Endodermal cell (in vitro differentiated cells): Measurements from ENCODE around the gene STX10. TPM values are rescaled to one million over a fixed set of nuclear protein-coding genes. Genes with fewer than 3 reads are reported as not detected.

Experiments used
- DNase-seq: peaks from one replicate; pipeline ENCODE4 v3.0.0-alpha.2; 2017
- H3K27ac ChIP-seq: 2 replicates; pipeline ENCODE4 v1.5.1; 2013; ENCODE audit warnings: mild to moderate bottlenecking, low read depth, low read length, moderate library complexity
- H3K27me3 ChIP-seq: 2 replicates; pipeline ENCODE4 v1.6.1; 2013; ENCODE audit warnings: mild to moderate bottlenecking, low read length, moderate library complexity; ENCODE audit not compliant: insufficient read depth, control insufficient read depth, poor library complexity, severe bottlenecking
- H3K36me3 ChIP-seq: 2 replicates; pipeline ENCODE4 v1.7.0; 2013; ENCODE audit warnings: mild to moderate bottlenecking, low read length, moderate library complexity; ENCODE audit not compliant: control insufficient read depth, insufficient read depth
- H3K4me1 ChIP-seq: one replicate; pipeline ENCODE4 v1.7.0; 2013; ENCODE audit warnings: low read length; ENCODE audit not compliant: control insufficient read depth, insufficient read depth
- H3K4me3 ChIP-seq: 2 replicates; pipeline ENCODE4 v1.5.1; 2013; ENCODE audit warnings: mild to moderate bottlenecking, low read length, moderate library complexity
- H3K9ac ChIP-seq: 2 replicates; pipeline ENCODE4 v1.6.1; 2013; ENCODE audit warnings: mild to moderate bottlenecking, low read length, moderate library complexity; ENCODE audit not compliant: poor library complexity, severe bottlenecking; ENCODE audit errors: extremely low read depth
- H3K9me3 ChIP-seq: 2 replicates; pipeline ENCODE4 v1.6.1; 2013; ENCODE audit warnings: mild to moderate bottlenecking, low read length, moderate library complexity; ENCODE audit not compliant: control insufficient read depth
- H3K27ac Mint-ChIP-seq: 2 replicates; pipeline ENCODE4 v1.8.0; 2020; ENCODE audit warnings: mixed read lengths
- H3K27me3 Mint-ChIP-seq: 2 replicates; pipeline ENCODE4 v1.8.0; 2021; ENCODE audit warnings: mild to moderate bottlenecking, mixed read lengths; ENCODE audit not compliant: insufficient read depth
- H3K36me3 Mint-ChIP-seq: 2 replicates; pipeline ENCODE4 v1.8.0; 2020; ENCODE audit warnings: low read depth, mixed read lengths
- H3K4me1 Mint-ChIP-seq: 2 replicates; pipeline ENCODE4 v1.8.0; 2020; ENCODE audit warnings: mixed read lengths
- H3K4me3 Mint-ChIP-seq: 2 replicates; pipeline ENCODE4 v1.8.0; 2020; ENCODE audit warnings: mild to moderate bottlenecking, moderate library complexity, mixed read lengths
- H3K9me3 Mint-ChIP-seq: 2 replicates; pipeline ENCODE4 v1.8.0; 2020; ENCODE audit warnings: mild to moderate bottlenecking, mixed read lengths
- WGBS, 2 experiments: methylation state at CpG; one replicate each; pipeline versions ENCODE4 v1.1.5 to v1.1.7; 2013; ENCODE audit warnings: missing lambda C conversion rate in 2 of 2, mixed read lengths in 1 of 2; ENCODE audit not compliant: insufficient coverage in 1 of 2, insufficient read length in 1 of 2; 5-methylcytosine and 5-hydroxymethylcytosine counted together
- total RNA-seq, 2 donors: library from RNA; stranded (reverse); fragmentation: NEBNext Ultra II Directional in 1 of 2; extraction: Animal tissue kit (Norgen Biotek cat#: 25700) in 1 of 2; gene quantifications; 2 replicates in 1 of 2; 3 replicates in 1 of 2; pipeline ENCODE4 v1.2.1, GENCODE V29; 2021
- TF ChIP-seq, protein P1 (sequence below): fragments of 200-600 bp; sonication (generic); conservative IDR thresholded peaks from 2 replicates; pipeline ENCODE4 v1.5.0; 2021; ENCODE audit warnings: antibody characterized with exemption, mild to moderate bottlenecking

STX10 gene
- total RNA-seq, 2 donors from 2014 or later: 30.8 to 34.8 TPM

DNA sequence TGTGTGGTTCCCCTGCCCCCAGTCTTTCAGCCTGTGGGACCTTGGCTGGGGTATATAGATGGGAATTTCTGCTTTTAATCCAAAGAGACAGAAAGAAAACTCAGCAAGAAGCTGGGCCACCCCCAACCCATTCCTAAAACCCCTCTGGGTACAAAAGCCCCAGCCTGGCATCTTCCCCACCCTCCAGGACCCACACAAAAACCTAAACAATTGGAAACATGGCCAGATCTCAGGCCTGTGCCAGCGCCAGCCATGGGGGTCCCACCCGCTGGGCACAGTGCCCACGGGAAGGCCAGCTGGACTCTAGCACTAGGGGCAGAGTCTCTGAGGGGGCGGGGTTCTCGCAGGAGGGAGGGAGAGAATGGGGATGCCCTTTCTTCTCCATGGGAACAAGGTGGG is 56.1 kb downstream of the STX10 start:
- Histone ChIP-seq H3K27me3 (peaks cover 53% of the 10 kb centered on the region), H3K4me1 (peaks cover 16% of the 10 kb centered on the region), H3K27ac (no peak overlapping the region), H3K36me3 (no peaks in the 10 kb centered on the region), H3K4me3 (no peak overlapping the region), H3K9ac (no peak overlapping the region), H3K9me3 (no peaks in the 10 kb centered on the region)
- H3K4me1 Mint-ChIP-seq: peaks cover 21% of the 10 kb centered on the region
- H3K27ac Mint-ChIP-seq: no peak overlapping the region
- H3K36me3 Mint-ChIP-seq: no peaks in the 10 kb centered on the region
- no peaks in the 10 kb centered on the region for H3K9me3 Mint-ChIP-seq
- H3K27me3 Mint-ChIP-seq: peaks cover 75% of the 10 kb centered on the region
- 27 to 30% methylated on average over 2 to 5 of the region's 5 CpGs for WGBS, 2 experiments
- no peak overlapping the region for H3K4me3 Mint-ChIP-seq
- TF ChIP-seq, protein P1, sequence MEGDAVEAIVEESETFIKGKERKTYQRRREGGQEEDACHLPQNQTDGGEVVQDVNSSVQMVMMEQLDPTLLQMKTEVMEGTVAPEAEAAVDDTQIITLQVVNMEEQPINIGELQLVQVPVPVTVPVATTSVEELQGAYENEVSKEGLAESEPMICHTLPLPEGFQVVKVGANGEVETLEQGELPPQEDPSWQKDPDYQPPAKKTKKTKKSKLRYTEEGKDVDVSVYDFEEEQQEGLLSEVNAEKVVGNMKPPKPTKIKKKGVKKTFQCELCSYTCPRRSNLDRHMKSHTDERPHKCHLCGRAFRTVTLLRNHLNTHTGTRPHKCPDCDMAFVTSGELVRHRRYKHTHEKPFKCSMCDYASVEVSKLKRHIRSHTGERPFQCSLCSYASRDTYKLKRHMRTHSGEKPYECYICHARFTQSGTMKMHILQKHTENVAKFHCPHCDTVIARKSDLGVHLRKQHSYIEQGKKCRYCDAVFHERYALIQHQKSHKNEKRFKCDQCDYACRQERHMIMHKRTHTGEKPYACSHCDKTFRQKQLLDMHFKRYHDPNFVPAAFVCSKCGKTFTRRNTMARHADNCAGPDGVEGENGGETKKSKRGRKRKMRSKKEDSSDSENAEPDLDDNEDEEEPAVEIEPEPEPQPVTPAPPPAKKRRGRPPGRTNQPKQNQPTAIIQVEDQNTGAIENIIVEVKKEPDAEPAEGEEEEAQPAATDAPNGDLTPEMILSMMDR: no peak
- DNase-seq: no peak

Other genes starting within 250 kb of the STX10 start
- 1 to 10 TPM; 2.4 to 3.9 TPM for gene SYCE2, start 231.1 kb downstream of the STX10 start, total RNA-seq
- gene FARSA, start 216.7 kb downstream of the STX10 start, total RNA-seq: 10 to 100 TPM; 65.1 to 70.8 TPM
- 1,000 to 10,000 TPM in 1 of 2 donors, 100 to 1,000 TPM in 1; 873 to 1,303 TPM for gene CALR, start 211.8 kb downstream of the STX10 start, total RNA-seq
- 100 to 1,000 TPM in 1 of 2 donors, 10 to 100 TPM in 1; 75.5 to 117 TPM for gene RAD23A, start 204.5 kb downstream of the STX10 start, total RNA-seq
- 10 to 100 TPM; 31.0 to 34.9 TPM for gene GADD45GIP1, start 193.2 kb downstream of the STX10 start, total RNA-seq
- gene DAND5, start 180.8 kb downstream of the STX10 start, total RNA-seq: under 1 TPM; 0.13 to 0.40 TPM
- under 1 TPM; 0.22 to 0.40 TPM for gene NFIX, start 154.9 kb downstream of the STX10 start, total RNA-seq
- gene LYL1, start 47.5 kb downstream of the STX10 start, total RNA-seq: 1 to 10 TPM; 1.9 to 2.0 TPM
- 10 to 100 TPM; 51.3 to 66.2 TPM for gene TRMT1, start 33.6 kb downstream of the STX10 start, total RNA-seq
- 100 to 1,000 TPM; 164 to 172 TPM for gene NACC1, start 32.1 kb downstream of the STX10 start, total RNA-seq
- gene IER2, start within 50 bp of the STX10 start, total RNA-seq: 10 to 100 TPM; 55.3 to 66.6 TPM